Measurements from ENCODE around the gene TECPR1.

Gene TECPR1

DNA sequence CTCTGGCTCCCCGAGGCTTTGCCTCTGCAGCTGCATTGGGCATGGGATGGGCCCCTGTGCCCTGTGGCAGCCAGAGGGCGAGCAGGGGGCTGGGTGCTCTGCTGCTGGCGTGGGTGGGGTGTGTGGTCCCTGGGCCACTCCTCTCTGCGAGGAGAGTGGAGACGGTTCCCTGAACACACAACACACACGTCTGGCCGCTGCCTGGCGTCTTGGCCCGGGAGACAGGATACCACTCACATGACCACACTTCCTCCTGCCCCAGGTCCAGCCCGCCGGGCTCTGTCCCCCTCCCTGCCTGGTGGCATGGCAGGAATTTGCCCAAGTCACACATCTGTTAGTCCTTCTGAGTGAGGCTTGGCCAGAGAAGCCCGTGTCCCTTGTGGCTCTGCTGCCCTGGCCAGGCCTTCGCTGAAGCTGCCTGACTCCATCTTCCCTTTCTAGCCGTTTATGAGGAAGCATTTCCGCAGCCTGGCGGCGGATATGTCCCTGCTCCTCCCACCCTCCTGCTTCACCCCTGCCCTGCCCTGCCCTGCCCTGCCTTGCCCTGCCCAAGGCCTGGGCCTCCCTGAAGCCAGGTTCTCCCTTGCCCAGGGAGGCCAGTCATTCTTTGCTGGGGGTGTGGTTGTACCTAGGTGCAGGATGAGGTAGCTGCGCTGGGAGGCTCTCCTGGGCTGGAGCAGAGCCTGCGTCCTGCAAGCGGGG is 32.5 kb upstream of the TECPR1 start:
- no peak for DNase-seq

DNA sequence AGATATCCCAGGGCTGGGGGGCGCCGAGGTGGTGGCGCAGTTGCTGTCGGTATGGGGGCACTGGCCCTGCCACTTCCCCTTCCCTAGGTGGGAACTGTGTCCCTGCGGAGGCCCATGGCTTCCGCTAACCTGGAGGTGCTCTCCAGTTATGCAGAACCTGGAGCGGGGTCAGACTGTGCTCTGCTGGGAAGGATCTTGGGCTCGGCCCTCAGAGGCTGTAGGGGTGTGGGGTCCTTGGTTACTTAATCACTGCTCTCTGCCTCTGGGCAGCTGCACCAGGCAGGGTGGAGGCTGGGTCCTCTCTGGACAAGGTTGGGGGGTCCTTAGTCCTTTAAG is 31.8 kb upstream of the TECPR1 start:
- no peak for DNase-seq

GRCh38 chr7:98283127-98283886 is 31.3 kb upstream of the TECPR1 start:
- DNase-seq: no peak

DNA sequence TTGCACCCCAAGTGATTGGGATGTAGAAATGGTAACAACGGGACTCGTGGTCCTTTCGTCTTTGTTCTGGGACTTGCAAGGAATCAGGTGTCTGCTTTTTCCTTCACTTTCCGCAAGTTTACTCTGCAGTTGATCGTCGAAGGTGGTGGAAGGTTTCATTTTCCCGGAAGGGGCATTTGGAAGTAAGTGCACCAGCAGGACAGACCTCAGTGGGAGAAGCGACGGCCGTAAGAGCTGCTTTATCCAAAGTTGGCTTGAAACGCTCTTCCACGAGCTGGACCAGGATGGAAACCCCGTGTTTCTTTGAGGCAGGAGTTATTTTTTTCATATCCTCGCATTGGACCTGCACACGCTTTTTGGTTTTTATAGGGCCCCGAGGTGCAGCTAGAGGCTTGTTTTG is 30.7 kb upstream of the TECPR1 start:
- no peak for DNase-seq

DNA sequence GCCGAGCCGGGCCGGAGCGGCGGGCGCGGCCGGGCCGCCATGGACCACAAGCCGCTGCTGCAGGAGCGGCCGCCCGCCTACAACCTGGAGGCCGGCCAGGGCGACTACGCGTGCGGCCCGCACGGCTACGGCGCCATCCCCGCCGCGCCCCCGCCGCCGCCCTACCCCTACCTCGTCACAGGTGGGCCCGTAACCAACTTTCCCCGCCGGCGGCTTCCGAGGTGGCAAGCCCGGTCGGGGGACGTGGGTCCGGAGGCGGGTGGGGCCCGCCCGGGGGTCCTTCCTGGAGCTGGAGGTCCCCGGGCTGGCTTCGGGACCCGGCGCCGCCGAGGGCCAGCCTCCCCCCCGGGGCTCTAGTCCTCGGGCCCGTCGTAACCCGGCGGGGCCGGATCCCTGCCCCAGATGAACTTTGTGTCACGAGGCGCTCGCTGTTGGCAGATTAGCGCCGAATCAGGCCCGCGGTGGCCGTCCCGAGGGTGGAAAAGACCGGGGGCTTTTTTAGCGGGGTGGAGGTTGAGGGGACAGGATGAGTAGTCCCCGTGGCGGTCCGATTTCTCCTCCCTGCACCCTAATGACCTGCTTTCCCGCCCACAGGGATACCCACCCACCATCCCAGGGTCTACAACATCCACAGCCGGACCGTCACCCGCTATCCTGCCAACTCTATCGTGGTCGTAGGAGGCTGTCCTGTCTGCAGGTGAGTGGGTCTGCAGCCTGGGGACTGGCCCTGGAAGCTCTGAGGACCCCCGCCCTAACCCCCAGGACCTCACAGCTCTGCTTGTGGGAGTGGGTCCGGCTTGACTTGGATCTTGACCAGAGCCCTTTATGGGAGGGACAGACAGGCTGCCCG is 29.9 kb upstream of the TECPR1 start:
- no peak for DNase-seq

DNA sequence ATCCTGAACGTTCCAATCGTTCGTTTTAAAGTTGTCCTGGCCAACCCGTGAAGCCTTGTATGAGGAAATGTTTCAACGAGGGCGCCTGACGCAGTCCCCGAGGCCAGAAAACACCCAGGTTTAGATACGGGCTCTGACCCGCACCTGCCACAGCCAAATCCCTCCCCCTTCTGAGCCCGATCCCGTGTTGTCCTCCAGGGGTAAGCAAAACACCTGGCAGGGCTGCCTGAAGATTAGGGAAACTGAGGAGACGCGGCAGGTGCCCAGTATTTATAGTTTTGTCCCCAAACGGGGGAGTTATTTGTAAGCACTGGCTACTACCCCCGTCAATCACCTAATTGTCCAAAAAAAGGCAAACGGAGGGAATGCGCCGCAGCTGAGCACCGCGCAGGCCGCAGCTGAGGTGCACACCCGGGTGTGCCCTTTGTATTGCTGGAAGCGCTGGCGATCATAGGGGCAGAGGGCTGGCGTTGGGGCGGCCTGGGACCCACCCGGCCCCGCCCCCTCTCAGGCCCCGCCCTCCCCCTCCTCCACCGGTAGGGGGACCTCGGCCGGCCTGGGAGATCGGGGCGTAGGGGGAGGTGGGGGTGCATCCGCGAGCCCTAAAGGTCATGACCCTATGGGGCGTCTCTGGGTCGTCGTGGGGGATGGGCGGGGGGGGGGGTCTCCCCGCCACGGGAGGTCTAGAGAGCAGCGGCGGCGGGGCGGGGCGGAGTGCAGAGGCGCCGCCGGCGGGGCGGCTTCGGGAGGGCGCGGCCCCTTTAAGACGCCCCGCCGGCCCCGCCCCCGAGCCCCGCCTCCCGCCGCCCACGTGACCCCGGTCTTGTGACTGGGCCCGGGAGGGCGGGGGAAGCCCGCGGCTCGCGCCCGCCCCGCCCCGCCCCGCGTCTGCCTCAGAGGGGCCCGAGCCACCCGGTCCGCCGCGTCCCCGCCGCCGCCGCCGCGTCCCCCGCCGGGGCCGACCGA is 29.0 kb upstream of the TECPR1 start, which contains the start of gene BRI3:
BRI3 (plus strand) TSS at position 896 of the 966 bp plus-strand sequence. CDS start 110 bp downstream, outside the sequence.
- peak; percentile 66 for DNase-seq

DNA sequence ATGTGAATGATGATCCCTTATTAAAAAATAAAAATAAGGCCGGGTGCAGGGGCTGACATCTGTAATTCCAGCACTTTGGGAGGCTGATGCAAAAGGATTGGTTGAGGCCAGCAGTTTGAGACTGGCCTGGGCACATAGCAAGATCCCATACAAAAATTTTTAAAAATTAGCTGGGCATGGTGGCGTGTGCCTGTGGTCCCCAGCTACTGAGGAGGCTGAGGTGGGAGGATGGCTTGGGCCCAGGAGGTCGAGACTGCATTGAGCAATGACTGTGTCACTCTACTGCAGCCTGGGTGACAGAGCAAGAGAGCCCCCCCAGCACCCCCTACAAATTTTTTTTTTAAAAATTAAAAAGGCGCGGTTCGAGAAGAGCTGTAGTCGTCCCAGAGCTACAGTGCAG is 28.3 kb upstream of the TECPR1 start:
- no peak for DNase-seq

- no peak for DNase-seq
Measured at GRCh38 chr7:98278936-98279335, 26.9 kb upstream of the TECPR1 start.

DNA sequence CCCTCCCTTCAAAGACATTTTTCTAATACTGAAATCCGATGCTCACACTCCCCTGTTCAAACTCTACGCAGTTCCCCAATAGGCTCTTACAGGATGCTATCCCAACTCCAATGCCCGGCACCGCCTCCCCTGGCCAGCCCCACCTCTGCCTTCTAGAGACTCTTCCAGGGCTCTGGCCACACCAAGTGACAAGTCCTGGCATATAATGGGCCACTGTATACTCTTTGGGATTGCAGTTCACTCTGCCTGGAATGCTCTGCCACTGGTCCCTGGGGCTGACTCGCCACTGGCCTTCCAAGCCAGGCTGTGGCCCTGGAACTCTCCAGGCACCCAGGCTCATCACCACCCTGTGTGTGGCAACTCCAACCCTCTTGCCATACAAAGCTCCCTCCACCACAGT is 26.4 kb upstream of the TECPR1 start:
- no peak for DNase-seq

GRCh38 chr7:98276241-98276761 is 24.3 kb upstream of the TECPR1 start:
- DNase-seq: no peak

DNA sequence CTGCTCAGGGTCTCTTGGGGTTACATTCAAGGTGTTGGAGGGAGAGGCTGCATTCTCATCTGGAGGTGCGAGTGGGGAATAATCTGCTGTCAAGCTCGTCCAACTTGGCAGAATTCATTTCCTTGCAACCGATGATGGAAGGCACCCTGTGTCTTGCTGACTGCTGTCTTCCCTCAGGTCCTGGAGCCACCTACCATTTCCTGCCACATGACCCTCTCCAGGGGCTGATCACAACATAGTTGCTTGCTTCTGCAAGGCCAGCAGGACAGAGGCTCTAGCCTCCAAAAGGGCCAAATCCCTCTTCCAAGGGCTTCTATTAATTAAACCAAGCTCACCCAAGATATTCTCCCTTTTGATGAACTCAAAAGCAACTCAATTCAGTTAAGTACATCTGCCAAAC is 15.3 kb upstream of the TECPR1 start:
- no peak for DNase-seq

DNA sequence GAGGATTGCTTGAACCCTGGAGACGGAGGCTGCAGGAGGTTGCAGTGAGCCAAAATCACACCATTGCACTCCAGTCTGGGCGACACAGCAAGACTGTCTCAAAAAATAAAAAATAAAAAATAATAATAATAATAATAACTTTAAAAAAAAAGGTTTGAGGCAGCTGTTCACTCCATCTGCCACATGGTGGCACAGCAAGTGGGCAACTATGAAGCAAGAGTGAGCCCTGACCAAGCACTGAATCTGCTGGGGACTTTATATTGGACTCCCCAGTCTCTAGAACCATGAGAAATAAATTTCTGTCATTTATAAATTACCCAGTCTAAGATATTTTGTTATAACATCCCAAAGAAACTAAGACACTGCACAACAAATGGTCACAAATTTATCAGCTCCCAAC is 14.8 kb upstream of the TECPR1 start:
- DNase-seq: no peak

DNA sequence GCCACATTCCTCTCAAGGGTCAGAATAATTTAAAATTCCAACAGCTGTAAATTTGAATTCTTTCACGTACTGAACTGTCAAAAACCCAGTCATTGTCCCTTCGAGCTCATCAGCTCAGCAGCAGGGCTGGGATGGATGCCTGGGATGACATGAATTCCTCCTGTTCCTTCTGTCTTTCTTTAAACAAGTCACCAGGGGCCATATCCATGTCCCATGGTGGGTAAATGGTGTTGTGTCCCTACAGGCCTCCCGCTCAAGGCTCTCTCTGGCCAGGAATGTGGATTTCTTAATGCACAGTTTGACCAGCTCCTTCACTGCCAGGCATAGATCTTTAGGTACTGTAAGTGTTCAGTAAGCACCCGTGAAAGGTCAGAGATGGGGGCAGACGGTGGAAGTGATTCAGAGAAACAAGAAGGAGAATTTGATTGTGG is 13.8 kb upstream of the TECPR1 start:
- DNase-seq: no peak

GRCh38 chr7:98257701-98258100 is 5.7 kb upstream of the TECPR1 start:
- DNase-seq: no peak

- DNase-seq: no peak
Measured at GRCh38 chr7:98256431-98256830, 4.4 kb upstream of the TECPR1 start.

DNA sequence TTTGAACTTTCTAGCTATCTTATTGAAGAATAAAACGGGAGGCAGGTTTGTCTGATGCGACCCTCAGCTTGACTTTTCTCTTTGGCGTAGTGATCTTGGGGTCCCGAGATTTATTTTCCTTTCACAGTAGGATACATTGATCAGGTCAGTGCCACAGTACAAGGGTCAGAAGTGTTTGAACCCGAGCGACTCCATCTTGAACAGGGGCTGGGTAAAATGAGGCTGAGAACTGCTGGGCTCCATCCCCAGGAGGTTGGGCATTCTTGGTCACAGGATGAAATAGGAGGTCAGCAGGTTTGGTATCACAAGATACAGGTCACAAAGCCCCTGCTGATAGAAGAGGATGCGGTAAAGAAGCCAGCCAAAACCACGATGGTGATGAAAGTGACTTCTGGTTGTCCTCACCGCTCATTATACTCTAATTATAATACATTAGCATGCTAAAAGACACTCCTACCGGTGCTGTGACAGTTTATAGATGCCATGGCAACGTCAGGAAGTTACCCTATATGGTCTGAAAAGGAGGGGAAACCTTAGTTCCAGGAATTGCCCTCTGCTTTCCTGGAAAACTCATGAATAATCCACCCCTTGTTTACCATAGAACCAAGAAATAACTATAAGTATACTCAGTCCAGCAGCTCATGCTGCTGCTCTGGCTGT is 3.0 kb upstream of the TECPR1 start:
- DNase-seq: no peak

GRCh38 chr7:98254516-98254915 is 2.5 kb upstream of the TECPR1 start:
- DNase-seq: no peak

GRCh38 chr7:98252425-98253054 is 508 bp upstream of the TECPR1 start:
- DNase-seq: no peak

GRCh38 chr7:98251231-98251600 is 816 bp downstream of the TECPR1 start:
- DNase-seq: no peak

DNA sequence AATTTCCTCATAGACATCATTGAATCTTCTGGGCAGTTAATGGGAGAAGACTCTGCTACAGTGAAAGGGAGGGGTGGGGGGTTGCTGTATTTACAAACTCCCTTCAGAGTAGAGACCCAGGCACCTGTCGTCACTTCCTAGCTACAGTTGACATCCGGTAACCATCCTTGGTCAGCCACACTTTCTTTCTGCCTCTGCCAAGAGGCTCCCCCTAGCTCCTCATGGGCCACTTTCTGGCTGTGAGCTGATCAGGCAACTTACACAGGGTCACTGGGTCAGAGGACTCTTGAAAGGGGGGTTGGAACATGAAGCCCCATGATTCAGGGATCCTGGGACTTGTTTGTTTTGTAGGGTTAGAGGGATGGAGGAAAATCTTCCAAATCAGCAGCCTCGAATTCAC is 1.2 kb downstream of the TECPR1 start:
- DNase-seq: no peak

DNA sequence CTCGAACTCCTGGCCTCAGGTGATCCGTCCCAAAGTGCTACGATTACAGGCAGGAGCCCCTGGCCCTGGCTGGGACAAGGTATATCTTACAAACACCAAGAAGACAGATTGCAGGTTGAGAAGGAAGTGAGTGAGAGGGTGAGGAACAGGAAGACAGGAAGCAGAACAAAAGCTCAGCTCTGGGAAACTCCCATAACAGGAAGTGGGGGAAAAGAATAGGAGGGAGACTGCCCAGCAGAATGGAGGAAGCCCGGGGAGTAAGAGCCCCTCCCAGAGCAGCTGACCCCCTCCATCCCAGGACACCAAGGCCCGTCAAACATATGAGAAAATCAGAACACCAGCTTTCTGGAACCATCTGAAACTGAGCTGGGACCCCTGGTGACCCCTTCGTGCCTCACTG is 2.9 kb downstream of the TECPR1 start:
- no peak for DNase-seq
